ENCODE data around the gene TBCK.

DNA sequence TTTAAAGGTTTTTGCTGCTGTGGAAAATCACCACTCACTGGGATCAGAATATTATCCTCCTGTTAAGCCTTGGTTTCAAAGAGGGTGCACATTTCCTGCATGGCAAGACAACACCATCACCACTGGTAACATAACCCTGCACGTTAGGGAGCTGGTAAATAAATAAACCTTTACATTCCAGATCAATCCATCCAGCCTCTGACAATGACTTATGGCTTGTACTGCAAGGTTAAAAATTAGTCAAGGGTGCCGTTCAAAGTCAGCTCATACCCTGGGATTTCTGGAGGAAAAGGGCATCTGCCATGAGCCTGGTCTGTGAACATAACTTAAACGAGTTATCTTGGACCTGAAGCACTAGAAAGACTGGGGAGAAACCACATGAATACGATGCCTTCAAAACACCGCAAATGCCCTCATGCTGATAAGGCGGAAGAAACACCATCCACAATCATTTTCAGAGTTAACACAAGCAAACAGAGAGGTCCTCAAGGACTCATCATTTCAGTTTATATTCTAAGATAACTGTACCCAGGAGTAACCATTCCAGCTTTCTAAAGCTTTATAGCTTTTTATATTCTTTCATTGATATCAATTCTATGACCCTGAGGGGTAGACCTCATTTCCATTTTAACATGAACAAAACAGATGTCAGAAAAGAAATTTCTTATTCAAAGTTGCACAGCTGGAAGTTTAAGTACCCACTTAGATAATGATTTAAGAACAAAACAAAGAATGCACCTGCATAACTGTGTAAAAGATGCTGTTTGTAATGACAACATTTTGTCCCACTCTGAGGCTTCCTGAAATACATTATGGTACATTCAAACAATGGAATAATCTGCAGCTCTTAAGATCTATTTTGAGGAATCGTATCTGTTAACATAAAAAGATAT lies 317.6 kb downstream of the TBCK start:
- TF ChIP-seq, protein P1, sequence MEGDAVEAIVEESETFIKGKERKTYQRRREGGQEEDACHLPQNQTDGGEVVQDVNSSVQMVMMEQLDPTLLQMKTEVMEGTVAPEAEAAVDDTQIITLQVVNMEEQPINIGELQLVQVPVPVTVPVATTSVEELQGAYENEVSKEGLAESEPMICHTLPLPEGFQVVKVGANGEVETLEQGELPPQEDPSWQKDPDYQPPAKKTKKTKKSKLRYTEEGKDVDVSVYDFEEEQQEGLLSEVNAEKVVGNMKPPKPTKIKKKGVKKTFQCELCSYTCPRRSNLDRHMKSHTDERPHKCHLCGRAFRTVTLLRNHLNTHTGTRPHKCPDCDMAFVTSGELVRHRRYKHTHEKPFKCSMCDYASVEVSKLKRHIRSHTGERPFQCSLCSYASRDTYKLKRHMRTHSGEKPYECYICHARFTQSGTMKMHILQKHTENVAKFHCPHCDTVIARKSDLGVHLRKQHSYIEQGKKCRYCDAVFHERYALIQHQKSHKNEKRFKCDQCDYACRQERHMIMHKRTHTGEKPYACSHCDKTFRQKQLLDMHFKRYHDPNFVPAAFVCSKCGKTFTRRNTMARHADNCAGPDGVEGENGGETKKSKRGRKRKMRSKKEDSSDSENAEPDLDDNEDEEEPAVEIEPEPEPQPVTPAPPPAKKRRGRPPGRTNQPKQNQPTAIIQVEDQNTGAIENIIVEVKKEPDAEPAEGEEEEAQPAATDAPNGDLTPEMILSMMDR (IDR thresholded peaks at IDR 0.05): no peak
- TF ChIP-seq POLR2A (IDR thresholded peaks at IDR 0.05) (no peak), EP300 (IDR thresholded peaks at IDR 0.05) (no peak), POLR2AphosphoS5 (IDR thresholded peaks at IDR 0.05) (no peak)

All from suprapubic skin (tissue), 4 donors.